ENCODE data around the gene LGR6.
"Not testable (repeated sequence)": the region's sequence is repeated elsewhere in the genome, so short reads cannot be mapped to it uniquely, and the experiment has no call there.

LGR6 gene

GRCh38 chr1:202221911-202222909, 28.6 kb downstream of the LGR6 start:
- no peak for DNase-seq

- DNase-seq: no peak
Measured at GRCh38 chr1:202223121-202223860, 29.7 kb downstream of the LGR6 start.

- DNase-seq: no peak
Measured at GRCh38 chr1:202224453-202224852, 30.9 kb downstream of the LGR6 start.

- no peak for DNase-seq
Measured at GRCh38 chr1:202225131-202225530, 31.5 kb downstream of the LGR6 start.

- no peak for DNase-seq
Measured at GRCh38 chr1:202227053-202227672, 33.6 kb downstream of the LGR6 start.

- no peak for DNase-seq
Measured at GRCh38 chr1:202227997-202228401, 34.4 kb downstream of the LGR6 start.

GRCh38 chr1:202228484-202229122, 35.0 kb downstream of the LGR6 start:
- DNase-seq: no peak

- DNase-seq: no peak
Measured at GRCh38 chr1:202229376-202229775, 35.8 kb downstream of the LGR6 start.

- no peak for DNase-seq
Measured at GRCh38 chr1:202230061-202230938, 36.7 kb downstream of the LGR6 start.

- no peak for DNase-seq
Measured at GRCh38 chr1:202230939-202231645, 37.5 kb downstream of the LGR6 start.

- no peak for DNase-seq
Measured at GRCh38 chr1:202233171-202233570, 39.6 kb downstream of the LGR6 start.

GRCh38 chr1:202233804-202234203, 40.2 kb downstream of the LGR6 start:
- DNase-seq: no peak

GRCh38 chr1:202234331-202235002, 40.9 kb downstream of the LGR6 start:
- no peak for DNase-seq

- DNase-seq: no peak
Measured at GRCh38 chr1:202235003-202235660, 41.5 kb downstream of the LGR6 start.

- peak; percentile 66 for DNase-seq
Measured at GRCh38 chr1:202235856-202236837, 42.5 kb downstream of the LGR6 start.

GRCh38 chr1:202237052-202237451, 43.5 kb downstream of the LGR6 start:
- no peak for DNase-seq

GRCh38 chr1:202238914-202239313, 45.3 kb downstream of the LGR6 start:
- DNase-seq: no peak

- DNase-seq: not testable (repeated sequence)
Measured at GRCh38 chr1:202240226-202240625, 46.6 kb downstream of the LGR6 start.

- DNase-seq: no peak
Measured at GRCh38 chr1:202240956-202241355, 47.4 kb downstream of the LGR6 start.
